ENCODE measurements around the gene CEACAM16.
A peak's percentile ranks its signal among the peaks of the same experiment; 100 is the strongest.

CEACAM16 gene

DNA sequence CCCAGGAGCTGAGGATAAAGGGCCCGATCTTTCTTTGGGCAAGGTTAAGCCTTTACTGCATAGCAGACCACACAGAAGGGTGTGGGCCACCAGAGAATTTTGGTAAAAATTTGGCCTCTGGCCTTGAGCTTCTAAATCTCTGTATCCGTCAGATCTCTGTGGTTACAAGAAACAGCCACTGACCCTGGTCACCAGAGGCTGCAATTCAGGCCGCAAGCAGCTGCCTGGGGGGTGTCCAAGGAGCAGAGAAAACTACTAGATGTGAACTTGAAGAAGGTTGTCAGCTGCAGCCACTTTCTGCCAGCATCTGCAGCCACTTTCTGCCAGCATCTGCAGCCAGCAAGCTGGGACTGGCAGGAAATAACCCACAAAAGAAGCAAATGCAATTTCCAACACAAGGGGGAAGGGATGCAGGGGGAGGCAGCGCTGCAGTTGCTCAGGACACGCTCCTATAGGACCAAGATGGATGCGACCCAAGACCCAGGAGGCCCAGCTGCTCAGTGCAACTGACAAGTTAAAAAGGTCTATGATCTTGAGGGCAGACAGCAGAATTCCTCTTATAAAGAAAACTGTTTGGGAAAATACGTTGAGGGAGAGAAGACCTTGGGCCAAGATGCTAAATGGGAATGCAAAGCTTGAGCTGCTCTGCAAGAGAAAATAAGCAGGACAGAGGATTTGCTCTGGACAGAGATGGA, 36.1 kb upstream of the CEACAM16 start:
- Histone ChIP-seq H3K9me3 (ENCODE audit: control insufficient read depth, insufficient read depth, low read depth, low read length) (no peaks in the 10 kb centered on the region), H3K36me3 (ENCODE audit: control insufficient read depth in 2 of 2, insufficient read depth in 1 of 2, low read length in 2 of 2) (peaks cover 25 to 58% of the 10 kb centered on the region in 2 experiments; a peak in 2 of 3 replicates), H3K27ac (ENCODE audit: extremely low read depth, low read depth, low read length) (no peak overlapping the region), H3K4me1 (ENCODE audit: control insufficient read depth, insufficient read depth, low read length) (no peaks in the 10 kb centered on the region), H3K4me3 (ENCODE audit: low read depth, low read length) (no peak overlapping the region)
- ChIA-PET CTCF (interaction anchor here (0.6 to 3.3 kb wide), 7 partner anchors 14 to 111 kb away, joined by 4 to 15 read pairs (median 5); no protein-coding TSS in a partner anchor), POLR2A (interaction anchor here (0.6 to 1.5 kb wide), 3 partner anchors 12 to 55 kb away, joined by 5 to 8 read pairs (median 5); partner anchors contain the start of gene PVR)
- TF ChIP-seq KLF7 (tag by site-specific recombination; IDR thresholded peaks at IDR 0.05; ENCODE audit: borderline replicate concordance) (no peak), ZNF266 (tag by site-specific recombination; IDR thresholded peaks at IDR 0.05; ENCODE audit: low read depth) (no peak), MYNN (tag by site-specific recombination; IDR thresholded peaks at IDR 0.05; ENCODE audit: borderline replicate concordance) (no peak), FEZF1 (tag by site-specific recombination; IDR thresholded peaks at IDR 0.05) (peak; percentile 18; the same call in 1 of the 2 replicates)

DNA sequence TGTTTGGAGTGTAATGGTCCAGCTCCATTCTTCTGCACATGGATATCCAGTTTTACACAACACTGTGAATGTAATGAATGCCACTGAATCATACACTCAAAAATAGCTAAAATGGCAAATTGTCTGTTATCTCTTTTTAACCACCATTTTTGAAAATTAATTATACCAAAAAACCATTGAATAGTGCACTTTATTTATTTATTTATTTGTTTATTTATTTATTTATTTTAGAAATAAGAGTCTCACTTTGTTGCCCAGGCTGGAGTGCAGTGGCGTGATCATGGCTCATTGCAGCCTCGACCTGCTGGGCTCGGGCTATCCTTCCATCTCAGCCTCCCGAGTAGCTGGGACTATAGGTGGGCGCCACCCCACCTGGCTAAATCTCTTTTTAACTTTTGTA, 35.0 kb upstream of the CEACAM16 start:
- Histone ChIP-seq H3K9me3 (ENCODE audit: control insufficient read depth, insufficient read depth, low read depth, low read length) (no peaks in the 10 kb centered on the region), H3K4me3 (ENCODE audit: low read depth, low read length) (no peak overlapping the region), H3K27ac (ENCODE audit: extremely low read depth, low read depth, low read length) (no peak overlapping the region), H3K36me3 (ENCODE audit: control insufficient read depth in 2 of 2, insufficient read depth in 1 of 2, low read length in 2 of 2) (peaks cover 25 to 46% of the 10 kb centered on the region in 2 experiments; a peak in 2 of 3 replicates), H3K4me1 (ENCODE audit: control insufficient read depth, insufficient read depth, low read length) (no peaks in the 10 kb centered on the region)
- POLR2A ChIA-PET = no interaction called here
- CTCF ChIA-PET = interaction anchor here (0.7 to 3.3 kb wide), 7 partner anchors 15 to 180 kb away, joined by 3 to 15 read pairs (median 5); no protein-coding TSS in a partner anchor
- TF ChIP-seq ZBTB1 (tag by site-specific recombination; IDR thresholded peaks at IDR 0.05) = peak; percentile 41; the same call in 1 of the 2 replicates
- TF ChIP-seq ZBTB17 (tag by site-specific recombination; IDR thresholded peaks at IDR 0.05) = no peak
- TF ChIP-seq ZNF426 (tag by site-specific recombination; IDR thresholded peaks at IDR 0.05) = peak; percentile 57
- TF ChIP-seq, protein P1, sequence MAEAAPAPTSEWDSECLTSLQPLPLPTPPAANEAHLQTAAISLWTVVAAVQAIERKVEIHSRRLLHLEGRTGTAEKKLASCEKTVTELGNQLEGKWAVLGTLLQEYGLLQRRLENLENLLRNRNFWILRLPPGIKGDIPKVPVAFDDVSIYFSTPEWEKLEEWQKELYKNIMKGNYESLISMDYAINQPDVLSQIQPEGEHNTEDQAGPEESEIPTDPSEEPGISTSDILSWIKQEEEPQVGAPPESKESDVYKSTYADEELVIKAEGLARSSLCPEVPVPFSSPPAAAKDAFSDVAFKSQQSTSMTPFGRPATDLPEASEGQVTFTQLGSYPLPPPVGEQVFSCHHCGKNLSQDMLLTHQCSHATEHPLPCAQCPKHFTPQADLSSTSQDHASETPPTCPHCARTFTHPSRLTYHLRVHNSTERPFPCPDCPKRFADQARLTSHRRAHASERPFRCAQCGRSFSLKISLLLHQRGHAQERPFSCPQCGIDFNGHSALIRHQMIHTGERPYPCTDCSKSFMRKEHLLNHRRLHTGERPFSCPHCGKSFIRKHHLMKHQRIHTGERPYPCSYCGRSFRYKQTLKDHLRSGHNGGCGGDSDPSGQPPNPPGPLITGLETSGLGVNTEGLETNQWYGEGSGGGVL (tag by site-specific recombination; IDR thresholded peaks at IDR 0.05) = no peak
- TF ChIP-seq ZNF354C (tag by site-specific recombination; IDR thresholded peaks at IDR 0.05; ENCODE audit: borderline replicate concordance, low read depth) = 0 out of 2 replicates have a peak, but pooled peaks have one; percentile 38
- peak; percentile 66 for TF ChIP-seq ZNF140 (tag by site-specific recombination; IDR thresholded peaks at IDR 0.05)
- no peak for TF ChIP-seq ZNF548 (tag by site-specific recombination; IDR thresholded peaks at IDR 0.05)
- TF ChIP-seq, protein P2, sequence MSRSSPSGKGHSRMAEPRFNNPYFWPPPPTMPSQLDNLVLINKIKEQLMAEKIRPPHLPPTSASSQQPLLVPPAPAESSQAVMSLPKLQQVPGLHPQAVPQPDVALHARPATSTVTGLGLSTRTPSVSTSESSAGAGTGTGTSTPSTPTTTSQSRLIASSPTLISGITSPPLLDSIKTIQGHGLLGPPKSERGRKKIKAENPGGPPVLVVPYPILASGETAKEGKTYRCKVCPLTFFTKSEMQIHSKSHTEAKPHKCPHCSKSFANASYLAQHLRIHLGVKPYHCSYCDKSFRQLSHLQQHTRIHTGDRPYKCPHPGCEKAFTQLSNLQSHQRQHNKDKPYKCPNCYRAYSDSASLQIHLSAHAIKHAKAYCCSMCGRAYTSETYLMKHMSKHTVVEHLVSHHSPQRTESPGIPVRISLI (tag by site-specific recombination; IDR thresholded peaks at IDR 0.05) = no peak
- TF ChIP-seq, protein P3, sequence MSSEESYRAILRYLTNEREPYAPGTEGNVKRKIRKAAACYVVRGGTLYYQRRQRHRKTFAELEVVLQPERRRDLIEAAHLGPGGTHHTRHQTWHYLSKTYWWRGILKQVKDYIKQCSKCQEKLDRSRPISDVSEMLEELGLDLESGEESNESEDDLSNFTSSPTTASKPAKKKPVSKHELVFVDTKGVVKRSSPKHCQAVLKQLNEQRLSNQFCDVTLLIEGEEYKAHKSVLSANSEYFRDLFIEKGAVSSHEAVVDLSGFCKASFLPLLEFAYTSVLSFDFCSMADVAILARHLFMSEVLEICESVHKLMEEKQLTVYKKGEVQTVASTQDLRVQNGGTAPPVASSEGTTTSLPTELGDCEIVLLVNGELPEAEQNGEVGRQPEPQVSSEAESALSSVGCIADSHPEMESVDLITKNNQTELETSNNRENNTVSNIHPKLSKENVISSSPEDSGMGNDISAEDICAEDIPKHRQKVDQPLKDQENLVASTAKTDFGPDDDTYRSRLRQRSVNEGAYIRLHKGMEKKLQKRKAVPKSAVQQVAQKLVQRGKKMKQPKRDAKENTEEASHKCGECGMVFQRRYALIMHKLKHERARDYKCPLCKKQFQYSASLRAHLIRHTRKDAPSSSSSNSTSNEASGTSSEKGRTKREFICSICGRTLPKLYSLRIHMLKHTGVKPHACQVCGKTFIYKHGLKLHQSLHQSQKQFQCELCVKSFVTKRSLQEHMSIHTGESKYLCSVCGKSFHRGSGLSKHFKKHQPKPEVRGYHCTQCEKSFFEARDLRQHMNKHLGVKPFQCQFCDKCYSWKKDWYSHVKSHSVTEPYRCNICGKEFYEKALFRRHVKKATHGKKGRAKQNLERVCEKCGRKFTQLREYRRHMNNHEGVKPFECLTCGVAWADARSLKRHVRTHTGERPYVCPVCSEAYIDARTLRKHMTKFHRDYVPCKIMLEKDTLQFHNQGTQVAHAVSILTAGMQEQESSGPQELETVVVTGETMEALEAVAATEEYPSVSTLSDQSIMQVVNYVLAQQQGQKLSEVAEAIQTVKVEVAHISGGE (tag by site-specific recombination; conservative IDR thresholded peaks at IDR 0.05; ENCODE audit: low read depth) = peak; percentile 37
- TF ChIP-seq, protein P4, sequence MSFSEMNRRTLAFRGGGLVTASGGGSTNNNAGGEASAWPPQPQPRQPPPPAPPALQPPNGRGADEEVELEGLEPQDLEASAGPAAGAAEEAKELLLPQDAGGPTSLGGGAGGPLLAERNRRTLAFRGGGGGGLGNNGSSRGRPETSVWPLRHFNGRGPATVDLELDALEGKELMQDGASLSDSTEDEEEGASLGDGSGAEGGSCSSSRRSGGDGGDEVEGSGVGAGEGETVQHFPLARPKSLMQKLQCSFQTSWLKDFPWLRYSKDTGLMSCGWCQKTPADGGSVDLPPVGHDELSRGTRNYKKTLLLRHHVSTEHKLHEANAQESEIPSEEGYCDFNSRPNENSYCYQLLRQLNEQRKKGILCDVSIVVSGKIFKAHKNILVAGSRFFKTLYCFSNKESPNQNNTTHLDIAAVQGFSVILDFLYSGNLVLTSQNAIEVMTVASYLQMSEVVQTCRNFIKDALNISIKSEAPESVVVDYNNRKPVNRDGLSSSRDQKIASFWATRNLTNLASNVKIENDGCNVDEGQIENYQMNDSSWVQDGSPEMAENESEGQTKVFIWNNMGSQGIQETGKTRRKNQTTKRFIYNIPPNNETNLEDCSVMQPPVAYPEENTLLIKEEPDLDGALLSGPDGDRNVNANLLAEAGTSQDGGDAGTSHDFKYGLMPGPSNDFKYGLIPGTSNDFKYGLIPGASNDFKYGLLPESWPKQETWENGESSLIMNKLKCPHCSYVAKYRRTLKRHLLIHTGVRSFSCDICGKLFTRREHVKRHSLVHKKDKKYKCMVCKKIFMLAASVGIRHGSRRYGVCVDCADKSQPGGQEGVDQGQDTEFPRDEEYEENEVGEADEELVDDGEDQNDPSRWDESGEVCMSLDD (tag by site-specific recombination; IDR thresholded peaks at IDR 0.05) = no peak
- TF ChIP-seq ZBTB8A (tag by site-specific recombination; IDR thresholded peaks at IDR 0.05) = 0 out of 2 replicates have a peak, but pooled peaks have one; percentile 26
- TF ChIP-seq, protein P5, sequence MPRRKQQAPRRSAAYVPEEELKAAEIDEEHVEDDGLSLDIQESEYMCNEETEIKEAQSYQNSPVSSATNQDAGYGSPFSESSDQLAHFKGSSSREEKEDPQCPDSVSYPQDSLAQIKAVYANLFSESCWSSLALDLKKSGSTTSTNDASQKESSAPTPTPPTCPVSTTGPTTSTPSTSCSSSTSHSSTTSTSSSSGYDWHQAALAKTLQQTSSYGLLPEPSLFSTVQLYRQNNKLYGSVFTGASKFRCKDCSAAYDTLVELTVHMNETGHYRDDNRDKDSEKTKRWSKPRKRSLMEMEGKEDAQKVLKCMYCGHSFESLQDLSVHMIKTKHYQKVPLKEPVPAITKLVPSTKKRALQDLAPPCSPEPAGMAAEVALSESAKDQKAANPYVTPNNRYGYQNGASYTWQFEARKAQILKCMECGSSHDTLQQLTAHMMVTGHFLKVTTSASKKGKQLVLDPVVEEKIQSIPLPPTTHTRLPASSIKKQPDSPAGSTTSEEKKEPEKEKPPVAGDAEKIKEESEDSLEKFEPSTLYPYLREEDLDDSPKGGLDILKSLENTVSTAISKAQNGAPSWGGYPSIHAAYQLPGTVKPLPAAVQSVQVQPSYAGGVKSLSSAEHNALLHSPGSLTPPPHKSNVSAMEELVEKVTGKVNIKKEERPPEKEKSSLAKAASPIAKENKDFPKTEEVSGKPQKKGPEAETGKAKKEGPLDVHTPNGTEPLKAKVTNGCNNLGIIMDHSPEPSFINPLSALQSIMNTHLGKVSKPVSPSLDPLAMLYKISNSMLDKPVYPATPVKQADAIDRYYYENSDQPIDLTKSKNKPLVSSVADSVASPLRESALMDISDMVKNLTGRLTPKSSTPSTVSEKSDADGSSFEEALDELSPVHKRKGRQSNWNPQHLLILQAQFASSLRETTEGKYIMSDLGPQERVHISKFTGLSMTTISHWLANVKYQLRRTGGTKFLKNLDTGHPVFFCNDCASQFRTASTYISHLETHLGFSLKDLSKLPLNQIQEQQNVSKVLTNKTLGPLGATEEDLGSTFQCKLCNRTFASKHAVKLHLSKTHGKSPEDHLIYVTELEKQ (tag by site-specific recombination; IDR thresholded peaks at IDR 0.05; ENCODE audit: borderline replicate concordance) = no peak
- TF ChIP-seq BCL11A (tag by site-specific recombination; IDR thresholded peaks at IDR 0.05; ENCODE audit: low read depth) = no peak
- TF ChIP-seq, protein P6, sequence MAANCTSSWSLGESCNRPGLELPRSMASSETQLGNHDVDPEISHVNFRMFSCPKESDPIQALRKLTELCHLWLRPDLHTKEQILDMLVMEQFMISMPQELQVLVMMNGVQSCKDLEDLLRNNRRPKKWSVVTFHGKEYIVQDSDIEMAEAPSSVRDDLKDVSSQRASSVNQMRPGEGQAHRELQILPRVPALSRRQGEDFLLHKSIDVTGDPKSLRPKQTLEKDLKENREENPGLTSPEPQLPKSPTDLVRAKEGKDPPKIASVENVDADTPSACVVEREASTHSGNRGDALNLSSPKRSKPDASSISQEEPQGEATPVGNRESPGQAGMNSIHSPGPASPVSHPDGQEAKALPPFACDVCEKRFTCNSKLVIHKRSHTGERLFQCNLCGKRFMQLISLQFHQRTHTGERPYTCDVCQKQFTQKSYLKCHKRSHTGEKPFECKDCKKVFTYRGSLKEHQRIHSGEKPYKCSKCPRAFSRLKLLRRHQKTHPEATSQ (tag by site-specific recombination; IDR thresholded peaks at IDR 0.05) = no peak
